Cerebellar cortex (tissue), 1 donor: ENCODE results near the gene TSNAXIP1.

Source experiments
- DNase-seq: peaks from one replicate; pipeline ENCODE4 v3.0.0-alpha.2; 2015; ENCODE audit warnings: low spot score

The TSNAXIP1 gene, protein sequence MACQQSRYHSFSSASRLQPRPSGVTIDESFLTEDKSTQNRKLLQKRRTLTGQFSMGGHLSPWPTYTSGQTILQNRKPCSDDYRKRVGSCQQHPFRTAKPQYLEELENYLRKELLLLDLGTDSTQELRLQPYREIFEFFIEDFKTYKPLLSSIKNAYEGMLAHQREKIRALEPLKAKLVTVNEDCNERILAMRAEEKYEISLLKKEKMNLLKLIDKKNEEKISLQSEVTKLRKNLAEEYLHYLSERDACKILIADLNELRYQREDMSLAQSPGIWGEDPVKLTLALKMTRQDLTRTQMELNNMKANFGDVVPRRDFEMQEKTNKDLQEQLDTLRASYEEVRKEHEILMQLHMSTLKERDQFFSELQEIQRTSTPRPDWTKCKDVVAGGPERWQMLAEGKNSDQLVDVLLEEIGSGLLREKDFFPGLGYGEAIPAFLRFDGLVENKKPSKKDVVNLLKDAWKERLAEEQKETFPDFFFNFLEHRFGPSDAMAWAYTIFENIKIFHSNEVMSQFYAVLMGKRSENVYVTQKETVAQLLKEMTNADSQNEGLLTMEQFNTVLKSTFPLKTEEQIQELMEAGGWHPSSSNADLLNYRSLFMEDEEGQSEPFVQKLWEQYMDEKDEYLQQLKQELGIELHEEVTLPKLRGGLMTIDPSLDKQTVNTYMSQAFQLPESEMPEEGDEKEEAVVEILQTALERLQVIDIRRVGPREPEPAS

DNA sequence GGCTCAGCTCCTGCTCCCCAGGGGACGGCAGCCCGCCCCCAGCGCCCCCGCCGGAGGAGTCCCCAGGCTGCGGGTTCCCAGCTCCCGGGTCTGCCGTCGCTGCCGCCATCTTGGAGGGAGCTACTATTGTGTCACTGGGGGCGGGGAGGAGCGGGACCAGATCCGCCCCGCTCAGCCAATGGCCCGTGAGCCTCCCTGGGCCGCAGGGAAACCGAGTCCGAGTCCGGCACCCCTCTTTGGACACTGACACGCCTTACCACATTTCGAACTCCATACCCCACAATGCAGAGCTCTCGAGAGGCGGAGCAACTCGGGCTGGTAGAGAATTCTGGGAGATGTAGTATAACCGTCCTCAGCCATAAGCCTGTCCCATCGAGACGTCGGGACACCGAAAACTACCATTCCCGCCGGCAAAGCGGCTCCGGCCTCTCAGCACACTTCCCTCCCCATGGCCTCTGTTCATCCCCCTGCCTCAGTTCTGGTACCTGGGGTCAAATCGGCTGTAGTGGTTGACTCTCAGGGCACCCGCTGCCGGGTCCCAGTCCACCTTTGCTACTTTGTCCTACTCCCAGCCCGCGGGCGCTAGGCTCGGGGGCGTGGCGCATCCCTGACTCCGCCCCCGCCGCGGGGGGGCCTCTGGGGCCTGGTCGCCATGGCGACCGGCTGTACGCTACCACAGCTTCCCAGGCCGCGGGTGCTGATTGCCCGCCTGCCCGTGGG is at the start of gene TSNAXIP1, which contains the start of gene RANBP10:
TSNAXIP1 (plus strand) TSS at position 462 of the 720 bp plus-strand sequence. CDS start 261 bp downstream, outside the sequence.
RANBP10 (minus strand) TSS at position 133 of the 720 bp plus-strand sequence; CDS start at position 109, 24 bp downstream.
- peak; percentile 100 for DNase-seq

DNA sequence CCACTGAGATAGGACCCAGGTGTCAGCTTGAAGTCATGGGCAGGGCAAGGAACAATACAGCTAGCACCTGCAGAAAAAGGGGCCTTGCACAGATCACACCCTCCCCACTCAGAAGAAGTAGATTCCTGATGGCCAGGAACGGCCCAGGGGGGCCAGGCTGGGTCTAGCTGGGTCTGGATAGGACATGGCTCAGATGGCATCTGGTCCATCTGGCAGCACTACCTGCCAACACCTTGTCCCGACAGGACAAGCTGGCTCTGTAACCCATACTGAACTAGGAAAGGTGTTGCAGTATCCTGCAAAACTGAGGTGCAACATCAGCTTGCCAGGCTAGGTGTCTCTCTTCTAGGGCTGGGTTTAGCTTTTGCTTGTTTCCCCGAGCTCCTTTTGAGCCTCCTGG is 48.7 kb upstream of the TSNAXIP1 start:
- peak; percentile 85 for DNase-seq

DNA sequence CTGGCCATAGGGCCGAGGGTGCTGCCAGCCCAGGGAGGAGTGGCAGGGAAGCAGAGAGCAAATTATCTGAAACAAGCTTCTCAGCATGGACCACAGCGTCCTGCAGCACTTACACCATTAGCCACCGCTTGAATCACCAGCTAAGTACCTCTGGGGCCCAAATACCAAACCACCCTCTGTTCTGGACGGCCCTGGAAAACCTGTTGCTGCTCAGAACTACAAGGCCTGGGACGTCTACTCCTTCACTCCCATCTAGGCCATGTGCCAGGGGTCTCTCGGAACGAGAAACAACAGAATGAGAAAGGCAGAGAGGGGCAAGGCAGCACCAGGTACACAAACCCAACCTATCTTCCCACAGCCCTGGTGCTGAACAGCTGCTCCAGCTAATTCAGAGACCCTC is 47.7 kb upstream of the TSNAXIP1 start:
- DNase-seq: no peak

DNA sequence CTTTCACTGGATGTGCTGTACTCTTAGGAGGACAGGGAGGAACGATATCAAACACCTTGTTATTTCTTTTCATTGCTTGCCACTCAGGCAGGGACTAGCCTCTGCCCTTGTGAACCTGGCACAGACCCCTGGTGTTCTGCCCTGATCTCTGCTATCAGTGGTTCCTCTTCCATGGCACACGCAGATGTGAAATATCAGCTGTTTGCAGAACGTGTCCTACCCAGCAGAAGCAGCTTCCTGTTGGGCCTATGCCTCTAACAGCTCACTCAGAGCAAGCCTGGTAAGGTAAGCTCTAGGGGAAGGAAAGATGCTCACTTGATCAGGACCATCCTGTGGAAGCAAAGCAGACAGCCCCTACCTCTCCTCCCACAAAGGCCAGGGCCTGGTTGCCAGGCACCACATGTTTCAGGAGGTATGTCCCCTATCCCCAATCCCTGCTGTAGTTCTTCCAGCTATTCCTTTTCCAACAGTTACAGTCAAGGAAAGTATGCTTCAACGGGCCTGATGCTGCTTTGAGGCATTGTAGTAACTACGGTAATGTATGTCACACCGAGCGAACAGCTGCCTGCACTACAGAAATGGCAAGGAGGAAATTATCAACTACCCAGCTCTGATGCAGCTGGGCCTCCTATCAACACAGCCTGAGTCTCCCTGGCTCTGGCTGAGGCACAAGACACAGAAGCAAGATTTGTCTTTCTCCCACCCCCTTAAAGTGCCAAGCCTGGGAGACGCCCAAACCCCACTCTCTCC is 46.3 kb upstream of the TSNAXIP1 start:
- DNase-seq: no peak

DNA sequence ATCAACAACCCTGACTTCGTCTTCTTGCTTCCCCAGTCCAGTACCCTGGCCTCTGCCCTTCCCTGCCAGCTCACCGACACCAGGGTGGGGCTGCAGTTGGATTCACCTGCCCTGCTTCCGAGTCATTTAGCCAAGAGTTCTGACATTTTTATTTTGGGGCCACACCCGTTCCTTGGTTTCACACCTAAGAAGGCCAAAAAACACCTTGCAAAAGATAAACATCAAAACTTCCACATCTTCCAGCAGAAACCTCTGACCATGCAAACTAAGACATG is 45.8 kb upstream of the TSNAXIP1 start:
- no peak for DNase-seq

DNA sequence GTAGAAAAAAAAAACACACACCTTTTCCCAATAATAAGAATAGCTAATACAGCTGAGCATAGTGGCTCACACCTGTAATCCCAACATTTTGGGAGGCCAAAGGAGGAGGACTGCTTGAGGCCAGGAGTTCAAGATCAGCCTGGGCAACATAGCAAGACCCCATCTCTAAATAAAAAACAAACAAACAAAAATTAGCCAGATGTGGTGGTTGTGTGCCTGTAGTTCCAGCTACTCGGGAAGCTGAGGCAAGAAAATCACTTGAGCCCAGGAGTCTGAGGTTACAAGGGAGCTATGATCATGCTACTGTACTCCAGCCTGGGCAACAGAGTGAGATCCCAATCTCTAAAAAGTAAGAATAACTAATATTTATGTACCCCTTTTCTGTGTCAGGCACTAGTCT is 44.8 kb upstream of the TSNAXIP1 start:
- DNase-seq: no peak

DNA sequence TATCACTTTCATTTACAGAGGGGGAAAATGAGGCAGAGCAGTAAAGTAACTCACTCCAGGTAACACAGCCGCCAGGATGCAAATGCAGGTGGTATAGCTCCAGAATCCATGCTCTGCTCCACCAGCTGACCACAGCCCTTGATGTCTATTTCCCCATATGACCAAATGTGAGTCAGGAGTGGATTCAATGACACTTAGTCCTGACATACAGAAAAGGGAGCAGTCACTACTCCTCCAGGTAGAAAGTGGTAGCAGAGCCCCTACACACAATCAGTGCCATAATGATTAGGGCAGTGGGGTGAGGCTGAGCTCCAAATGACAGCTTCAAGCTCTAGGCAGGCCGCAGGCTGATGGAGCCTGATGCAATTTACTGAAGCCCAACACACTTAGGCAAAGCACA is 44.3 kb upstream of the TSNAXIP1 start:
- no peak for DNase-seq

DNA sequence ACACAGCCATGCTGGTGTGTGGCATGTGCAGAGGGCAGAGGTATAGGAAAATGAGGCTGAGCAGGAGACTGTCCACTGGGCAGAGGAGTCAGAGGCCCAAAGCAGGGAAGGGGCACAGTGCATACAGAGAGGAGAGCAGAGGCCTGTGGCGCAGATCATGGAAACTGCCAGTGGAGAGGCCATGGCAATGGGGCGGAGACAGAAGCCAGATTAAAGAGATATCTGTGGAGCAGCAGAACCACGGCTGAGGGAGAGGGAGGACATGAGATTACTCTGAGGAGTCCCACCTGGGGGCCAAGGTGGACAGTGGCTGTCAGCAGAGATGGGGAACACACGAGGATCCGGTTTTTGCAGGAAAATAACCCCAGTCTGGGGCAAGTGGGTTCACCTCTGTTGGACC is 43.6 kb upstream of the TSNAXIP1 start:
- DNase-seq: no peak

DNA sequence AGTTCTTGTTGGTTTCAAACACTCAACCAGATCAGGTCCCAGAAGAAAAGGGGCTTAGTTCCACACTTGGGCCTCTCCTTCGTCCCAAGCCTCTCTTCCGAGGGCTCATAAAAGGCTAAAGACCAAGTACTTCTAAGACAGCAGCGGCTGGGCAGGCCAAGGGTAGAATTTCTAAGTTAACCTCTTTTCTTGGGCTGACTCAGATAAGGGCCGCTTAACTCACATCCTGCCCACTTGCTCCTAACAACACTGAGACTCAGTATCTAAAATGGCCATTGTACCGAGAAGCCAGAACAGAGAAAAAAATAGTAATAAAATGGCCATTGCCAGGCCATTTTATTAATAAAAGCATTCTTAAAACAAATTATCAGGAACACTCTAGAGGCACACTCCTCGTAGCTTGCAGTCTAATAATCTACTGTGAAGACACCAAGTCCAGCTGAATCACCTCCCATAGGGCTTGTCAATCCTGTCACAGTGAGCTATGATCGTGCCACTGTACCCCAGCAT is 42.5 kb upstream of the TSNAXIP1 start:
- DNase-seq: no peak

DNA sequence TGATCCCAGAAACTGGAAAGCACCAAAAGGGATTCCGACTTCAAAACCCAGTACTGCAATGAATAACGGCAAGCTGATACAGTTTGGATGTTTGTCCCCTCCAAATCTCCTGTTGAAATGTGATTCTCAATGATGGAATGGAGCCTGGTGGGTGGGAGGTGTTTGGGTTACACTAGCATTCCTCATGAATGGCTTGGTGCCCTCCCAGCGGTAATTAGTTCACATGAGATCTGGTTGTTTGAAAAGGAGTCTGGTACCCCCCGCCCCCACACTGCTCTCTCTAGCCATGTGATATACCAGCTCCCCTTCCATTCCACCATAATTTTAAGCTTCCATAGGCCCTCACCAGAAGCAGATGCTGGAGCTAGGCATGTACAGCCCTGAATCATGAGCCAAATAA is 40.4 kb upstream of the TSNAXIP1 start:
- no peak for DNase-seq

DNA sequence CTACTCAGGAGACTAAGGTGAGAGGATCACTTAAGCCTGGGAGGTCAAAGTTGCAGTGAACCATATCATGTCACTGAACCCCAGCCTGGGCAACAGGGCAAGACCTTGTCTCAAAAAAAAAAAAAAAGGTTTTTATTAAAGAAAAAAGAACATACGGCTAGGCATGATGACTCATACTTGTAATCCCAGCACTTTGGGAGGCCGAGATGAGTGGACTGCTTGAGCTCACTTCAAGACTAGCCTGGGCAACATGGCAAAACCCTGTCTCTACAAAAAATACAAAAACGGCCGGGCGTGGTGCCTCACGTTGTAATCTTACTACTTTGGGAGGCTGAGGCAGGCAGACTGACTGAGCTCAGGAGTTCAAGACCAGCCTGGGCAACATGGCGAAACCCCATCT is 38.7 kb upstream of the TSNAXIP1 start:
- DNase-seq: no peak

DNA sequence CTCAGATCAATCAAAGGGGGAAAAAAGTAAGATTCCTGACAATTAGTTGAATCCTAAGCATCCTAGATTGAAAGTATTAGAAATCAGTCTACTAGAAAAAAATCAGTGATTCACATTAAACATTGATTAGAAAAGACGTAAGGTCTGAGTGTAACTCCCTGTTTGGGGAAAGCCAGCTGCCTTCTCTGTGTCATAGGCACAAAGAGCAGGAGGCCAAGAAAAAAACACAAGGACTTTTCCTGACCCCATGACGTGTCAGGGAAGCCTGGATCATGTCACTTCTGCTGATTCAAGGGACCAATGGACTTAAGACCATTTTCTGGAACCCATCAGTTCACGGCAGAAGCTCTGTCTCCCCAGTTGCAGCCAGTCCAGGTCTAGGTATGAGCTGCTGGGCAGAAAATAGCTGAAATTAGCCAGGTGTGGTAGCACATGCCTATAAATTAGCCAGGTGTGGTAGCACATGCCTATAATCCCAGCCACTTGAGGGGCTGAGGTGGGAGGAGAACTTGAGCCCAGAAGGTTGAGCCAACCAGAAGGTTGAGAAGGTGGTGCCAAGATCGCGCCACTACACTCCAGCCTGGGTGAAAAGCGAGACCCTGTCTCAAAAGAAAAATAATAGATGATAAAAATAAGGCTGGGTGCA is 36.2 kb upstream of the TSNAXIP1 start:
- no peak for DNase-seq

DNA sequence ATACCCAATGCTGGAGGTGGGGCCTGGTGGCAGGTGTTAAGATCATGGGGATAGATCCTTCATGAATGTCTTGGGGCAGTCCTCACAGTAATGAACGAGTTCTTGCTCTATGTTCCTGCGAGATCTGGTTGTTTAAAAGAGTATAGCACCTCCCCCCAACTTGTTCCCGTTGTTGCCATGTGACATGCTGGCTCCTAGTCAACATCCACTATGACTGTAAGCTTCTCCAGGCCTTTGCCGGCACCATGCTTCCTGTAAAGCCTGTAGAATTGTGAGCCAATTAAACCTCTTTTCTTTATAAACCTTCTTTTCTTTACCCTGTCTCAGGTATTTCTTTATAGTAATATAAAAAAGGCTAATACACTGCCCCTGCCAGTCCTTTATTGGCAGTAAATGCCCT is 33.6 kb upstream of the TSNAXIP1 start:
- DNase-seq: peak; percentile 54

DNA sequence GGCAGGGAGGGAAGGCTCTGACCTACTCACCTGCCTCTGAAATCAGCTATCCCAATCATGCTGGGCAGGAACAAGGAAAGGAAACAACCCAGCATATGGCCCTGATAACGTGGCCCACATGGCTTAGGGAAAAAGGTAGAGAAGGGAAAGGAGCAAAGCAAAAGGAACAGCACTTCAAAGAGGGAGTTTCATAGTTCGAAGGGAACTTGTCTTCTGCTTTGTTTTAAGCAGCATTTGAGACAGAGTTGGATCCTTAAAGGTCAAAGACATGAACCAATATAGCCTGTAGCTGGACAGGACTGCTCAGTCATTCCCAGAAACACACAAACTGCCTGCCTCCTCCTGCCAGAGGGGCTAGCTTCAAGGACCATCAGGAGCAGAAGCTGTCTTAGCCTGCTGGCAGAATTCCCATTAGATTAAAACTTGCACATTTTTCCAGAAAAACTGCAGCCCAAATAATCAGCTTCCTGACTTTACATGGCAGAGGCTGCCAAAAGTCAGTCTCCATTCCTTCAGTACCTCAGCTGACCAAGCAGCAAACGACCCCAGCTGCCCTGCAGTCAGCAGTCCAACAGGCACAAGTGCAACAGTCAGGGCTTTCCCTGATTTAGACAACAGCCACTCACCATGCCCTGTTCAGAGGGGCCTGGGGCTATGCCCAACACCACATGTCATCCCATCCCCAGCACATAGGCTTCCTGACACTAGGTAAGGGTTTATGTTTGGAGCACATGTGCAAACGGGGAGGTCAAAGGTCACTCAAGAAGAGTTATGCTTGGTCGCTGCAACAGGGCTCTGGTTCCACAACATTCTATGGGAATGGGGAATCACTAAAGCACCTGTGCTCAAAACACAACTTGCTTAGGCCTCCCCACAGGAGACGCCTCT is 32.9 kb upstream of the TSNAXIP1 start:
- DNase-seq: peak; percentile 60

DNA sequence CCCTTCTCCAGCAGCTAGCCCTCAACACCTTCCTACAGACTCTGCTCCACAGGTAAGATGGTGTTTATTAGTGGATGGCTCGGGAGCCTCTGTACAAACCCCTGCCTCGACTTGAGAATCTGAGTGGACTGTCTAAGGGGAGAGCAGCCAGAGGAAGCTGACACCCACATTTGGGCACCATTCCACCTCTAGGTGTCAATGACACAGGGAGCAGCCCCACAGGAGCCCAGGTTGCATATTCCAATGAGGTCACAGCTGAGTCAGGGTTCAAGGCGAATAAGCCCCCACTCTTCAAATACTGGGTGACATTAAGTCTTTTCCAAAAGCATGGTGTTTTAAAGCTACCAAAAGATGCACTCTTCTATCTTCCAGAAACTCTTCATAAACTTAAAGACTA is 32.2 kb upstream of the TSNAXIP1 start:
- no peak for DNase-seq

DNA sequence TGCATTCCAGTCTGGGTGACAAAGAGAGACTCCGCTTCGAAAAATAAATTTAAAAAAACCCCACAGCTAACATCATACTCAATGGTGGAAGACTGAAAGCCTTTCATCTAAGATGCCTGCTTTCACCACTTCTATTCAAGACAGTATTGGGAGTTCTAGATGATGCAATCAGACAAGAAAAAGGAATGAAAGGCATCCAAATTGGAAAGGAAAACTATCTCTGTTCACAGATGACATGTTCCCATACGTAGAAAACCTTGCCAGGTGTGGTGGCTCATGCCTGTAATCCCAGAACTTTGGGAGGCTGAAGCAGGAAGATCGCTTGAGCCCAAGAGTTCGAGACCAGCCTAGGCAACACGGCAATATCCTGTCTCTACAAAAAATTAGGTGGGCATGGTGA is 31.4 kb upstream of the TSNAXIP1 start:
- DNase-seq: no peak

DNA sequence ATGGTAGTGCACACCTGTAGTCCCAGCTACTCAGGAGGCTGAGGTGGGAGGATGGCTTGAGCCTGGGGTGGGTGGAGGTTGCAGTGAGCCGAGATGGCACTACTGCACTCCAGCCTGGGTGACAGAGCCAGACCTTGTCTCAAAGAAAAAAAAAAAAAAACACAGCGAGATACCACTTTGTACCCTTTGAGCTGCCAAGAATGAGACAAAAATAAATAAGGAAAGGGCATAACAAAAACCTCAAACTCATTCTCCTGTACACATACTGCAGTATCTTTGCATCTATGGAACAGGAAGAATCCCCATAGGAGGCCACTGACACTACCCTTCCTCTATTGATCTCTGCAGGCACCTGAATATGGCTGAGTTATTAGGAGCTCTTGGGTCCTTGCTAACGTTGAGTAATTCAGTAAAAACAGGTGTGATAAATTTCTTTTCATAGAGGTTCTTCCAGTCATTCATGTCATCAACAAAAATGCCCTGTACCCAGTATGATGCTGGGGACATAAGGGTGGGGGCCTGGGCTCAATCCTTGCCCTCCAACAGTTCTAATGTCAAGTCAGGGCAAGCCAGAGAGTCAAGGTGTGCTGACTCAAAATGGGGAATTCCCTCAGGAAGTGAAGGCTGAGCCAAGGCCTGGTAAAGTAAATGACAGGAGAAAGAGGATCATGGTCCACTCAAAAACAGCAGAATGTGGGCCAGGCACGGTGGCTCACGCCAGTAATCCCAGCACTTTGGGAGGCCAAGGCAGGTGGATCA is 27.3 kb upstream of the TSNAXIP1 start:
- DNase-seq: no peak

DNA sequence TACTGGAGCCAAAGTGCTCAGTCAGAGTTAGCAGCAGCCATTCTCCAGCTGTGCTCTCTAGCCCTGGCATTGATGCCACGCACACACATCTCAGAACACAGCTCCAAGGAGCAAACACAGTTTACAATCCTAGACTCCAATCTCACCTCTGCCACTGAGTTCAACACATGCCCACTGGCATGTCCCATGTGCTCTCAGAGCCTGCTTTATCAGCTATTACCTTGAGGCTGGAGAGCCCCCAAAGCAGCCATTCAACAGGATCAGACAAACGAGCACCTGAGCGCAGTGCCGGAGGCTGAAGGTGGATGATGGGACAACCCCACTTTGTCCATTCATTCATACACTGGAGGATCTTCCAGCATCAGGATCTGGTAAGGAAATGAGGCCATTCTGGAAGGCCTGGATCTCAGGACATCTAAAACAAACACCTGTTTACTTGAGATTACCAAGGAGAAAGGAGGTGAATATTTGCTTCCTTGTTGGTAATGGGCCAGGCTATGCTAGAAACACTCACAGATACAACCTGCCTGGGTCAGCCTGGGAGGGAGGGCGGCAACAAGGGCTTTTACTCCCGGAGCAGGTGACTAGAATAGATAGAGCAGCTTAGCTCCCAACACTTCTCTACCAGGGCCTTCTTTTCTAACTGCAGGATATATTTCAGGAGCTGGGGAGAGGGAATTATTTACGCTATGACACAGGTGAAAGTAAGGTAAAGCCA is 25.7 kb upstream of the TSNAXIP1 start:
- no peak for DNase-seq

DNA sequence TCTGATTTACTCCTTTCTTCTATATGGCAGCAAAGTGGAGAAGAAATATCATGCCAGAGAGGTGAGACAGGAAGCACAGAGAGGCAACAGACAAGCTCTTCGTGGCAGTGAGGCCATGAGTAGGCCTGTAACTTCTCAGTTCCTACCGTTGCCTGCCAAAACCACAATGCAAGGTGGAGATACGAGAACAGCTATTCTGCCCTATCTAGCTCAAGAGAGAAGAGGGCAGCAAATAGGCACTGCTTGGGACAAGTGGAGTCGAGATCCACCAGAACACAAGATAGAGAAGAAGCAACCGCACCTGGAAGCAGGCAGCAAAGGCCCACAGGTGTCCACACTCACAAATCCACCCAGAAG is 25.1 kb upstream of the TSNAXIP1 start:
- no peak for DNase-seq
